ENCODE measurements around the gene MDC1. TPM values are rescaled to one million over a fixed set of nuclear protein-coding genes. Genes with fewer than 3 reads are reported as not detected.

Gene MDC1
- total RNA-seq, 1 donor from 2014 or later, result 14.7 TPM

GRCh38 chr6:30700340-30700739, 16.7 kb downstream of the MDC1 start:
- DNase-seq (ENCODE audit: low read depth), result no peak
- no peak for TF ChIP-seq CTCF (IDR thresholded peaks at IDR 0.05; ENCODE audit: insufficient read depth, low read length, poor library complexity, severe bottlenecking)
- no peak overlapping the region for H3K4me3 ChIP-seq (ENCODE audit: low read depth, low read length)
- H3K36me3 ChIP-seq (ENCODE audit: control insufficient read depth, insufficient read depth, low read length), result peaks cover 3% of the 10 kb centered on the region
- H3K27me3 ChIP-seq (ENCODE audit: control insufficient read depth, insufficient read depth, low read length), result no peaks in the 10 kb centered on the region

GRCh38 chr6:30696432-30696831, 20.6 kb downstream of the MDC1 start:
- no peak for DNase-seq (ENCODE audit: low read depth)
- Histone ChIP-seq H3K36me3 (ENCODE audit: control insufficient read depth, insufficient read depth, low read length) (no peaks in the 10 kb centered on the region), H3K4me3 (ENCODE audit: low read depth, low read length) (no peak overlapping the region), H3K27me3 (ENCODE audit: control insufficient read depth, insufficient read depth, low read length) (no peaks in the 10 kb centered on the region)
- TF ChIP-seq CTCF (IDR thresholded peaks at IDR 0.05; ENCODE audit: insufficient read depth, low read length, poor library complexity, severe bottlenecking), result no peak

- no peaks in the 10 kb centered on the region for H3K36me3 ChIP-seq (ENCODE audit: control insufficient read depth, insufficient read depth, low read length)
- H3K4me3 ChIP-seq (ENCODE audit: low read depth, low read length), result peak overlapping the region; percentile 85
- DNase-seq (ENCODE audit: low read depth), result no peak
- no peaks in the 10 kb centered on the region for H3K27me3 ChIP-seq (ENCODE audit: control insufficient read depth, insufficient read depth, low read length)
- TF ChIP-seq CTCF (IDR thresholded peaks at IDR 0.05; ENCODE audit: insufficient read depth, low read length, poor library complexity, severe bottlenecking), result no peak
Measured at GRCh38 chr6:30691208-30691847, 25.8 kb downstream of the MDC1 start.

GRCh38 chr6:30690403-30691207, 26.5 kb downstream of the MDC1 start, which contains the start of gene NRM:
Gene NRM, minus strand, starts transcription at chr6:30690984. Its CDS starts 10 bp downstream, at chr6:30690974.
- H3K27me3 ChIP-seq (ENCODE audit: control insufficient read depth, insufficient read depth, low read length), result no peaks in the 10 kb centered on the region
- no peak for TF ChIP-seq CTCF (IDR thresholded peaks at IDR 0.05; ENCODE audit: insufficient read depth, low read length, poor library complexity, severe bottlenecking)
- H3K4me3 ChIP-seq (ENCODE audit: low read depth, low read length), result peak within 1 kb of the TSS; percentile 85
- DNase-seq (ENCODE audit: low read depth), result no peak
- no peaks in the 10 kb centered on the region for H3K36me3 ChIP-seq (ENCODE audit: control insufficient read depth, insufficient read depth, low read length)

GRCh38 chr6:30689985-30690384, 27.1 kb downstream of the MDC1 start:
- Histone ChIP-seq H3K36me3 (ENCODE audit: control insufficient read depth, insufficient read depth, low read length) (no peaks in the 10 kb centered on the region), H3K4me3 (ENCODE audit: low read depth, low read length) (peak overlapping the region; percentile 85), H3K27me3 (ENCODE audit: control insufficient read depth, insufficient read depth, low read length) (no peaks in the 10 kb centered on the region)
- TF ChIP-seq CTCF (IDR thresholded peaks at IDR 0.05; ENCODE audit: insufficient read depth, low read length, poor library complexity, severe bottlenecking), result no peak
- DNase-seq (ENCODE audit: low read depth), result no peak

All from kidney epithelial cell (primary cell).